Upper lobe of left lung (tissue), 4 donors: ENCODE data around the gene HS3ST1.

Source experiments
- CTCF ChIP-seq, 6 experiments: fragments of 450-650 bp in 4 of 6; fragments of 200-600 bp in 2 of 6; sonication (generic) in 2 of 6; IDR thresholded peaks; one replicate each; pipeline ENCODE4 v1.5.1; 2016 to 2019; ENCODE audit warnings: antibody characterized with exemption in 6 of 6
- POLR2AphosphoS5 ChIP-seq, 2 donors: sonication (generic); formaldehyde crosslinking; IDR thresholded peaks; one replicate each; pipeline ENCODE4 v1.5.1; 2017; ENCODE audit warnings: antibody characterized with exemption in 2 of 2

GRCh38 chr4:11420327-11420726, 8.4 kb downstream of the HS3ST1 start:
- TF ChIP-seq CTCF (IDR thresholded peaks at IDR 0.05) (no peak), POLR2AphosphoS5 (IDR thresholded peaks at IDR 0.05) (no peak)
